Measurements from ENCODE around the gene C19orf38.

Gene C19orf38

GRCh38 chr19:10839114-10840050, 8.8 kb upstream of the C19orf38 start:
- DNase-seq (ENCODE audit: extremely low read depth, low read depth), result no peak
- no peak for TF ChIP-seq CTCF (IDR thresholded peaks at IDR 0.05; ENCODE audit: low read depth, low read length)

GRCh38 chr19:10842788-10843187, 5.4 kb upstream of the C19orf38 start:
- no peak for TF ChIP-seq CTCF (IDR thresholded peaks at IDR 0.05; ENCODE audit: low read depth, low read length)
- DNase-seq (ENCODE audit: extremely low read depth, low read depth), result no peak

DNA sequence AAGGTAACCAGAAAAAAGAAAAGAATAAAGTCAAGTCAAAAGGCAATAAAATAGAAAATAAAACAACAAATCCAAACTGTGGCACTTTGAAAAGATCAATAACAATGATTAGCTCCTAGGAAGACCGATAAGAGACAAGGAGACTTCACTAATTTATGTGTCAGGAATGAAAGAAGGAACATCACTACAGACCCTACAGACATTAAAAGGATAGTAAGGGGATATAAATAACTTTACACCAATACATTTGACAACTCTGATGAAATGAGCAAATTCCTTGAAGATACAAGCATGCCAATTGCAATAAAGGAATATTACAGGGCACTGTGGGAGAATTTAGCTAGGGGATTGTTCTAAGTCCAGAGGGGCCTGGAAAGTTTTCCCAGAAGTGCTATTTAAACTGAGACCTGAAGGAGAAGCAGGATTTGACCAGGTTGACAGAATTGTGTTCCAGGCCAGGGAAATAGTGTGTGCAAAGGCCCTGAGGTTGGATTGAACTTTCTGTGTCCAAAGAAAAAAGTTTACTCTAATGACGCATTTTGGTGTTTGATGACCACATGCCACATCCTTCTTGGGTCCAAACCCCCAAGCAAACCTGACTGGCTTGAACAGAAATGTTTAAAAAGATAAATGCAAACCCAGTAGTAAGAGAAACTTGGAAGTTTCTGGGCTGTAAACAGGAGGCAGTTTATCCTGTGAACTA, 1.6 kb upstream of the C19orf38 start:
- DNase-seq (ENCODE audit: extremely low read depth, low read depth), result no peak
- TF ChIP-seq CTCF (IDR thresholded peaks at IDR 0.05; ENCODE audit: low read depth, low read length), result no peak

DNA sequence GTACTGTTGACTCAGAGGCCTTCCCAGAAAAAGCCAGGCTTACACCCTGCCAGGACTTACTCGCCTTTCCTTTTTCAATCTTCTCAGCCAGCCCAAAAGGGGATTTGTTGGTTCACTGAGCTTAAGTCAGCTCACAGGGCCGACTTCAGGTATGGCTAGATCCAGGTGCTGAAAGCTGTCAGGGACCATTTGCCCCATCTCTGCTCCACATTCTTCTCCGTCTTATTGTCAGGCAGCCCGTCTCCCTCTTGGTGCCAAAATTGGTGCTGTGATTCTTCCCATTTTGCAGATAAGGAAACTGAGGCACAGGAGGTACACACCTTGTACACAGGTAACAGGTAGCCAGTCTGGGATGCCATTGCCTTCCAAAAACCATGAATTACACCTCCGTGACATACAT, 2.4 kb downstream of the C19orf38 start:
- no peak for DNase-seq (ENCODE audit: extremely low read depth, low read depth)
- no peak for TF ChIP-seq CTCF (IDR thresholded peaks at IDR 0.05; ENCODE audit: low read depth, low read length)

GRCh38 chr19:10852098-10852800, 4.0 kb downstream of the C19orf38 start:
- no peak for DNase-seq (ENCODE audit: extremely low read depth, low read depth)
- TF ChIP-seq CTCF (IDR thresholded peaks at IDR 0.05; ENCODE audit: low read depth, low read length), result no peak

DNA sequence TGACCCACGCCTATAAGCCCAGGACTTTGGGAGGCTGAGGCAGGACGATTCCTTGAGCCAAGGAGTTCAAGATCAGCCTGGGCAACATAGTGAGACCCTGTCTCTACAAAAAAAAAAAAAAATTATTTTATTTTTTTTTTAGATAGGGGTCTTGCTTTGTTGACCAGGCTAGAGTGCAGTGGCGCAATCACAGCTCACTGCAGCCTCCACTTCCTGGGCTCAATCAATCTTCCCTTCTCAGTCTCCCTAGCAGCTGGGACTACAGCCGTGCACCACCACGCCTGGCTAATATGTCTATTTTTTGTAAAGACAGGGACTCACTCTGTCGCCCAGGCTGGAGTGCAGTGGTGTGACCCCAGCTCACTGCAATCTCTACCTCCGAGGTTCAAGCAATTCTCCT, 4.7 kb downstream of the C19orf38 start:
- no peak for TF ChIP-seq CTCF (IDR thresholded peaks at IDR 0.05; ENCODE audit: low read depth, low read length)
- DNase-seq (ENCODE audit: extremely low read depth, low read depth), result no peak

Measured in AG09319 (cell line).